Measurements from ENCODE around the gene BTN3A1. TPM values are rescaled to one million over a fixed set of nuclear protein-coding genes. Genes with fewer than 3 reads are reported as not detected.

The BTN3A1 gene
- total RNA-seq, 1 experiment from 2014 or later, result 2.0 TPM

DNA sequence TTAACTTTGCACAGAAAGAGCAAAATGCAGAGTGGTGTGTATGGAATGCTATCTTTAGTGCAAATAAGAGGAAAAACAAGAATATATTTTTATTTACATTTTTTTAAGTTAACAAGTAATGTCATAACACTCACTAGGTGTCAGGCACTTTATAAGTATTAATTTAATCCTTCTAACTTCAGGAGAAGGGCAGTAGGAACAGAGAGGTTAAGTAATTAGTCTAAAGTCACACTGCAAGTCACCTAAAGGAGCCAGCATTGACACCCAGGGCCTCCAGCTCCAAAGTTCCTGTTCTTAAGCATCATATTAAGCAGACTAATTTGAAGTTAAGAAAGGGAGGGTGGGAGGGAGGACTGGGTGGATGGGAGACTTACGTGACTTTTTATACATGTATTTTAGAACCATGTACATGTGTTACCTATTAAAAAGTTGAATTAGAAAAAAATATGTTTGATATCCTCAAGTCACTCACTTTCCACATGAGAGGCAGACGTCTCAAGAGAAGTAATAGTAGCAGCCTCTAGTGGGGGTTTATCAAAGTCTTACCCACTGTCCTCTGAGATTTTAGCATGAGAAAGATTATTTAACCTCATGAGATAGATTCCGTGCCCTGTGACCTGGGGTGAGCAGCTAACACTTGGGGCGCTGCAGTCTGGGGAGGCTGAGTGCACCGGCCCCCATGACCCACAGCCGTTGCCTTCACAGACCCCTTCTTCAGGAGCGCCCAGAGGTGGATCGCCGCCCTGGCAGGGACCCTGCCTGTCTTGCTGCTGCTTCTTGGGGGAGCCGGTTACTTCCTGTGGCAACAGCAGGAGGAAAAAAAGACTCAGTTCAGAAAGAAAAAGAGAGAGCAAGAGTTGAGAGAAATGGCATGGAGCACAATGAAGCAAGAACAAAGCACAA is 7.0 kb downstream of the BTN3A1 start:
- no peaks in the 10 kb centered on the region for H3K9me3 Mint-ChIP-seq (ENCODE audit: unreplicated experiment)
- no peaks in the 10 kb centered on the region for H3K9me3 ChIP-seq
- H3K4me1 ChIP-seq, result no peaks in the 10 kb centered on the region
- DNase-seq, result no peak
- no peak overlapping the region for H3K27ac Mint-ChIP-seq (ENCODE audit: unreplicated experiment)
- ChIA-PET CTCF (no interaction called here), POLR2A (no interaction called here)
- BruUV-seq (replicated peaks), result no TSS peak
- H3K36me3 ChIP-seq (ENCODE audit: control insufficient read depth, insufficient read depth, low read length), result no peaks in the 10 kb centered on the region
- no peaks in the 10 kb centered on the region for H3K27me3 Mint-ChIP-seq (ENCODE audit: insufficient read depth, unreplicated experiment)
- no peak overlapping the region for H3K4me3 Mint-ChIP-seq (ENCODE audit: unreplicated experiment)
- no peaks in the 10 kb centered on the region for H3K36me3 Mint-ChIP-seq (ENCODE audit: insufficient read depth, unreplicated experiment)
- no peaks in the 10 kb centered on the region for H3K4me1 Mint-ChIP-seq (ENCODE audit: low read depth, unreplicated experiment)
- intact Hi-C loops (cut with micrococcal nuclease; ENCODE audit: unreplicated experiment), result no loop called here
- no peaks in the 10 kb centered on the region for H3K27me3 ChIP-seq (replicated peaks; ENCODE audit: control insufficient read depth, insufficient read depth, low read length)
- H3K4me3 ChIP-seq (ENCODE audit: low read depth, low read length), result no peak overlapping the region
- TF ChIP-seq, protein P1, sequence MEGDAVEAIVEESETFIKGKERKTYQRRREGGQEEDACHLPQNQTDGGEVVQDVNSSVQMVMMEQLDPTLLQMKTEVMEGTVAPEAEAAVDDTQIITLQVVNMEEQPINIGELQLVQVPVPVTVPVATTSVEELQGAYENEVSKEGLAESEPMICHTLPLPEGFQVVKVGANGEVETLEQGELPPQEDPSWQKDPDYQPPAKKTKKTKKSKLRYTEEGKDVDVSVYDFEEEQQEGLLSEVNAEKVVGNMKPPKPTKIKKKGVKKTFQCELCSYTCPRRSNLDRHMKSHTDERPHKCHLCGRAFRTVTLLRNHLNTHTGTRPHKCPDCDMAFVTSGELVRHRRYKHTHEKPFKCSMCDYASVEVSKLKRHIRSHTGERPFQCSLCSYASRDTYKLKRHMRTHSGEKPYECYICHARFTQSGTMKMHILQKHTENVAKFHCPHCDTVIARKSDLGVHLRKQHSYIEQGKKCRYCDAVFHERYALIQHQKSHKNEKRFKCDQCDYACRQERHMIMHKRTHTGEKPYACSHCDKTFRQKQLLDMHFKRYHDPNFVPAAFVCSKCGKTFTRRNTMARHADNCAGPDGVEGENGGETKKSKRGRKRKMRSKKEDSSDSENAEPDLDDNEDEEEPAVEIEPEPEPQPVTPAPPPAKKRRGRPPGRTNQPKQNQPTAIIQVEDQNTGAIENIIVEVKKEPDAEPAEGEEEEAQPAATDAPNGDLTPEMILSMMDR (IDR thresholded peaks at IDR 0.05; ENCODE audit: insufficient read depth in 1 of 2, low read depth in 1 of 2, low read length in 1 of 2, severe bottlenecking in 1 of 2, unreplicated experiment in 1 of 2), result no peak

DNA sequence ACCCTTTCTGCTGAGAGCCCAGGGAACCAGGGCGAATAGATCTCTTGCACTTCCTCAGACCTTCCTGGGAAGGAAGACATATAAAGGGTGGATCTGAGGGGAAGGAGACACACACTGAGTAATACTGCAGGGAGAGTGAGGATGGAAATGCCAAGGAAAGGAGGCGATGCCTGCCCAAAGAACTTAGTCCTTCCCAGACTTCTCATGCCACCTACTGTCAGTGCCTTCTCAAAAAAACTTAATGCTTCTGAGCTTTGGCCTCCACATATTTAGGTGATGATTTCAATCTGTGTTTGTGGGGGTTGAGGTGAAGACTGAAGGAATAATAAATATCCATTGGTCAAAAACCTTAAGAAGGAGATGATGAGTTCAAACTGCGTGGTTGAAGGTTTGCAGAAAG is 9.7 kb downstream of the BTN3A1 start:
- Mint-ChIP-seq H3K4me3 (ENCODE audit: unreplicated experiment) (no peak overlapping the region), H3K4me1 (ENCODE audit: low read depth, unreplicated experiment) (no peaks in the 10 kb centered on the region), H3K27me3 (ENCODE audit: insufficient read depth, unreplicated experiment) (no peaks in the 10 kb centered on the region), H3K36me3 (ENCODE audit: insufficient read depth, unreplicated experiment) (no peaks in the 10 kb centered on the region), H3K27ac (ENCODE audit: unreplicated experiment) (no peak overlapping the region), H3K9me3 (ENCODE audit: unreplicated experiment) (peaks cover 1% of the 10 kb centered on the region)
- no peak overlapping the region for H3K4me3 ChIP-seq (ENCODE audit: low read depth, low read length)
- intact Hi-C loops (cut with micrococcal nuclease; ENCODE audit: unreplicated experiment), result no loop called here
- ChIA-PET POLR2A (no interaction called here), CTCF (no interaction called here)
- no peaks in the 10 kb centered on the region for H3K9me3 ChIP-seq
- DNase-seq, result no peak
- H3K4me1 ChIP-seq, result no peaks in the 10 kb centered on the region
- H3K36me3 ChIP-seq (ENCODE audit: control insufficient read depth, insufficient read depth, low read length), result no peaks in the 10 kb centered on the region
- H3K27me3 ChIP-seq (replicated peaks; ENCODE audit: control insufficient read depth, insufficient read depth, low read length), result no peaks in the 10 kb centered on the region
- BruUV-seq (replicated peaks), result no TSS peak
- TF ChIP-seq, protein P1 (IDR thresholded peaks at IDR 0.05; ENCODE audit: insufficient read depth in 1 of 2, low read depth in 1 of 2, low read length in 1 of 2, severe bottlenecking in 1 of 2, unreplicated experiment in 1 of 2), result no peak

DNA sequence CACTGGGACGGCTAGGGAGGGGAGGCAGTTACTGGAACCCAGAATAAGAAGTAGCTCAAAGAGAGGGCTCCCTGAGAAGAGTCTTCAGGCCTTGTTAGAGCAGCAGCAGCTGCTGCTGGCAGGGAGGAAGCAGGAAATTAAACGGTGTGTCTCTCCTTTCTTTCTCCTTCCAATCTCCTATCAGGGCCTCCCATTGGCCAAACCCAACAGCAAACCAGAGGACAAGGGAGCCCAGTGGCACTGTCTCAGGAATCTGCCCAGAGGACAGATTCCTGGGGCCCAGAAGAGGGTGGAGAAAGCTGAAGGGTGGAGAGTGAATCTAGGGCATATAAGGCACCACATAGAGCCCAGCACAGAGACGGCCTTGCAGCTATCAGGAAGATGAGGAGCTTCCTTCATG is 10.2 kb downstream of the BTN3A1 start:
- BruUV-seq (replicated peaks), result no TSS peak
- Mint-ChIP-seq H3K36me3 (ENCODE audit: insufficient read depth, unreplicated experiment) (no peaks in the 10 kb centered on the region), H3K27ac (ENCODE audit: unreplicated experiment) (no peak overlapping the region), H3K9me3 (ENCODE audit: unreplicated experiment) (peaks cover 6% of the 10 kb centered on the region), H3K4me3 (ENCODE audit: unreplicated experiment) (no peak overlapping the region), H3K27me3 (ENCODE audit: insufficient read depth, unreplicated experiment) (no peaks in the 10 kb centered on the region), H3K4me1 (ENCODE audit: low read depth, unreplicated experiment) (no peaks in the 10 kb centered on the region)
- ChIA-PET CTCF (interaction anchor here (0.6 kb wide), 1 partner anchor 128 kb away, joined by 3 read pairs; no protein-coding TSS in a partner anchor), POLR2A (no interaction called here)
- DNase-seq, result no peak
- no peaks in the 10 kb centered on the region for H3K9me3 ChIP-seq
- no peaks in the 10 kb centered on the region for H3K36me3 ChIP-seq (ENCODE audit: control insufficient read depth, insufficient read depth, low read length)
- intact Hi-C loops (cut with micrococcal nuclease; ENCODE audit: unreplicated experiment), result no loop called here
- TF ChIP-seq, protein P1 (IDR thresholded peaks at IDR 0.05; ENCODE audit: insufficient read depth in 1 of 2, low read depth in 1 of 2, low read length in 1 of 2, severe bottlenecking in 1 of 2, unreplicated experiment in 1 of 2), result no peak
- no peaks in the 10 kb centered on the region for H3K27me3 ChIP-seq (replicated peaks; ENCODE audit: control insufficient read depth, insufficient read depth, low read length)
- H3K4me1 ChIP-seq, result no peaks in the 10 kb centered on the region
- no peak overlapping the region for H3K4me3 ChIP-seq (ENCODE audit: low read depth, low read length)

All from Caco-2 (cell line).